Femur (tissue), 1 donor: Measurements from ENCODE around the gene TJP1.

ENCODE experiments used
- DNase-seq: peaks from one replicate; pipeline ENCODE4 v3.0.0-alpha.2; 2017

The TJP1 gene

GRCh38 chr15:29656636-29657475 lies 165.4 kb downstream of the TJP1 start:
- DNase-seq: no peak

GRCh38 chr15:29652595-29652994 lies 169.7 kb downstream of the TJP1 start:
- no peak for DNase-seq

GRCh38 chr15:29651476-29652233 lies 170.6 kb downstream of the TJP1 start:
- no peak for DNase-seq
